MM.1S (cell line): ENCODE data around the gene COQ6.

ENCODE experiments used
- EZH2 ChIP-seq: fragments of 300-600 bp; sonication (generic); optimal IDR thresholded peaks from 2 replicates; pipeline ENCODE3; 2017; ENCODE audit warnings: low read depth, mild to moderate bottlenecking, antibody characterized with exemption, low read length, mixed read lengths
- EZH2phosphoT487 ChIP-seq: fragments of 300-600 bp; sonication (generic); IDR thresholded peaks from 2 replicates; pipeline ENCODE4 v1.6.1; 2018; ENCODE audit warnings: antibody characterized with exemption, low read length
- TF ChIP-seq, protein P1 (sequence below): fragments of 300-600 bp; sonication (generic); IDR thresholded peaks from 2 replicates; pipeline ENCODE4 v1.5.1; 2016; ENCODE audit warnings: antibody characterized with exemption, low read length, mixed read lengths

DNA sequence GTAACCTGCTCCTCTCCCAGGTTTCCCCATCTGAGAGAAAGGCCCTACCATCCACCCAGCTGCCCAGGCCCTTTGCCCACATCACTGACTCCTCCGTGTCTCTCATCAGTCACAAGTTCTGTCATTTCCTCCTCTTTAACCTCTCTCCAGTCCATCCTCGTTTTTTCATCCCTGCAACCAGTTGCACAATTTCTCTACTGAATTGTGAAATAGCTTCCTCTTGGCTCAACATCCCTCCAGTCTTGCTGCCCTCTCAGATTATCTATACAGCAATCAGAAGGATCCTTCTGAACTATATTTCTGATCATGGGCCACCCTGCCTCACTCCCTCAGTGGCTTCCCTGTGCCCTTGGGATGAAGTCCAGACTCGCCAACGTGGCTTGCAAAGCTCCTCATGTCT lies 7.0 kb upstream of the COQ6 start:
- TF ChIP-seq EZH2 (no peak), EZH2phosphoT487 (no peak)
- TF ChIP-seq, protein P1, sequence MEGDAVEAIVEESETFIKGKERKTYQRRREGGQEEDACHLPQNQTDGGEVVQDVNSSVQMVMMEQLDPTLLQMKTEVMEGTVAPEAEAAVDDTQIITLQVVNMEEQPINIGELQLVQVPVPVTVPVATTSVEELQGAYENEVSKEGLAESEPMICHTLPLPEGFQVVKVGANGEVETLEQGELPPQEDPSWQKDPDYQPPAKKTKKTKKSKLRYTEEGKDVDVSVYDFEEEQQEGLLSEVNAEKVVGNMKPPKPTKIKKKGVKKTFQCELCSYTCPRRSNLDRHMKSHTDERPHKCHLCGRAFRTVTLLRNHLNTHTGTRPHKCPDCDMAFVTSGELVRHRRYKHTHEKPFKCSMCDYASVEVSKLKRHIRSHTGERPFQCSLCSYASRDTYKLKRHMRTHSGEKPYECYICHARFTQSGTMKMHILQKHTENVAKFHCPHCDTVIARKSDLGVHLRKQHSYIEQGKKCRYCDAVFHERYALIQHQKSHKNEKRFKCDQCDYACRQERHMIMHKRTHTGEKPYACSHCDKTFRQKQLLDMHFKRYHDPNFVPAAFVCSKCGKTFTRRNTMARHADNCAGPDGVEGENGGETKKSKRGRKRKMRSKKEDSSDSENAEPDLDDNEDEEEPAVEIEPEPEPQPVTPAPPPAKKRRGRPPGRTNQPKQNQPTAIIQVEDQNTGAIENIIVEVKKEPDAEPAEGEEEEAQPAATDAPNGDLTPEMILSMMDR = no peak
